HCT116 (cell line): ENCODE data around the gene IRGC. TPM values are rescaled to one million over a fixed set of nuclear protein-coding genes. Genes with fewer than 3 reads are reported as not detected.

Experiments
- ATAC-seq: fragments of 200-7000 bp; cut with Tn5 transposase; 2 replicates; pipeline ENCODE4 v1.9.1; 2020; ENCODE audit warnings: mild to moderate bottlenecking, moderate library complexity
- BruUV-seq: library from RNA; stranded (reverse); fragments of 400-500 nt; replicated peaks from 2 replicates; lab custom pipeline; 2021; lab: Mats Ljungman, UMichigan
- CTCF ChIA-PET: fragments of 300-600 bp; sonication (Branson Sonifier 250); formaldehyde crosslinking; loops from one replicate; lab custom pipeline; 2021; ENCODE audit warnings: antibody characterized with exemption; lab: Charles Lee
- POLR2A ChIA-PET: fragments of 300-600, 350-600 bp; sonication (Branson Sonifier 250); formaldehyde crosslinking; loops from one replicate; lab custom pipeline; 2021; ENCODE audit warnings: antibody characterized with exemption; lab: Charles Lee
- RAD21 ChIA-PET, 2 experiments: fragments of 300-600 bp; sonication (Branson Sonifier 250); formaldehyde crosslinking; loops; one replicate each; lab custom pipeline; 2023; ENCODE audit warnings: low total read pairs in 2 of 2; ENCODE audit not compliant: uncharacterized antibody in 2 of 2, unreplicated experiment in 2 of 2, low non-redundant PET in 1 of 2; lab: Charles Lee
- DNase-seq: peaks from one replicate; pipeline ENCODE4 v3.0.0-alpha.2; 2010; ENCODE audit warnings: low read depth, low spot score
- H2AFZ ChIP-seq: fragments of 200-600 bp; shearing (Covaris generic), sonication (generic); 2 replicates; pipeline ENCODE4 v1.6.1; 2017; ENCODE audit warnings: low read depth, mixed run types, mixed read lengths, antibody characterized with exemption, low read length; ENCODE audit not compliant: poor library complexity, severe bottlenecking
- H3K27ac ChIP-seq: 2 replicates; pipeline ENCODE4 v1.5.1; 2012; ENCODE audit warnings: low read depth, low read length
- H3K27me3 ChIP-seq: fragments of 200-600 bp; sonication (generic); 2 replicates; pipeline ENCODE4 v1.6.1; 2016; ENCODE audit warnings: mixed run types, low read length, mixed read lengths; ENCODE audit not compliant: insufficient read depth
- H3K36me3 ChIP-seq, 2 experiments: fragments of 200-500 bp in 1 of 2; fragments of 200-600 bp in 1 of 2; sonication (Bioruptor generic) in 1 of 2; sonication (generic) in 1 of 2; 2 replicates each; pipeline versions ENCODE4 v1.5.1 to v1.6.1; 2014 to 2016; ENCODE audit warnings: low read length in 2 of 2, inconsistent platforms in 1 of 2, mixed read lengths in 1 of 2, mixed run types in 1 of 2; ENCODE audit not compliant: insufficient read depth in 2 of 2, control insufficient read depth in 1 of 2
- H3K4me1 ChIP-seq, 2 experiments: fragments of 200-600 bp in 1 of 2; sonication (generic) in 1 of 2; 2 replicates each; pipeline versions ENCODE4 v1.5.1 to v1.6.1; 2012 to 2017; ENCODE audit warnings: low read length in 2 of 2, inconsistent platforms in 1 of 2, mild to moderate bottlenecking in 1 of 2, mixed read lengths in 1 of 2, mixed run types in 1 of 2, moderate library complexity in 1 of 2; ENCODE audit not compliant: insufficient read depth in 2 of 2, control insufficient read depth in 1 of 2
- H3K4me2 ChIP-seq: fragments of 200-600 bp; sonication (generic); 2 replicates; pipeline ENCODE4 v1.6.1; 2017; ENCODE audit warnings: mixed run types, low read length, mixed read lengths
- H3K4me3 ChIP-seq, 2 experiments: fragments of 200-600 bp in 1 of 2; sonication (generic) in 1 of 2; replicated peaks in 1 of 2; 2 replicates each; pipeline ENCODE4 v1.5.1; 2011 to 2016; ENCODE audit warnings: low read length in 2 of 2, control low read depth in 1 of 2, low read depth in 1 of 2, mild to moderate bottlenecking in 1 of 2, mixed read lengths in 1 of 2, mixed run types in 1 of 2
- H3K79me2 ChIP-seq: fragments of 200-600 bp; sonication (generic); 2 replicates; pipeline ENCODE4 v1.6.1; 2017; ENCODE audit warnings: mild to moderate bottlenecking, mixed run types, low read length, moderate library complexity, mixed read lengths; ENCODE audit not compliant: insufficient read depth
- H3K9ac ChIP-seq: fragments of 200-600 bp; sonication (generic); 2 replicates; pipeline ENCODE4 v1.6.1; 2016; ENCODE audit warnings: low read length, mixed read lengths
- H3K9me2 ChIP-seq: fragments of 200-600 bp; sonication (generic), shearing (Covaris generic); 2 replicates; pipeline ENCODE4 v1.6.1; 2017; ENCODE audit warnings: mixed run types, mild to moderate bottlenecking, moderate library complexity; ENCODE audit not compliant: insufficient read depth
- H3K9me3 ChIP-seq, 2 experiments: fragments of 200-500 bp in 1 of 2; fragments of 200-600 bp in 1 of 2; sonication (Bioruptor generic) in 1 of 2; sonication (generic) in 1 of 2; 2 replicates each; pipeline ENCODE4 v1.6.1; 2014 to 2017; ENCODE audit warnings: low read length in 2 of 2, mixed read lengths in 2 of 2, inconsistent platforms in 1 of 2, low read depth in 1 of 2, mild to moderate bottlenecking in 1 of 2, mixed run types in 1 of 2, moderate library complexity in 1 of 2; ENCODE audit not compliant: control insufficient read depth in 1 of 2, insufficient read depth in 1 of 2
- H4K20me1 ChIP-seq: fragments of 200-600 bp; sonication (generic), shearing (Covaris generic); 2 replicates; pipeline ENCODE4 v1.6.1; 2017; ENCODE audit warnings: mixed run types, mild to moderate bottlenecking, moderate library complexity; ENCODE audit not compliant: insufficient read depth
- ATF3 ChIP-seq: IDR thresholded peaks from 2 replicates; pipeline ENCODE4 v1.6.1; 2012
- CEBPB ChIP-seq: IDR thresholded peaks from 2 replicates; pipeline ENCODE4 v1.6.1; 2012; ENCODE audit warnings: low read depth
- EGR1 ChIP-seq: IDR thresholded peaks from 2 replicates; pipeline ENCODE4 v1.6.1; 2012; ENCODE audit warnings: low read depth
- ELF1 ChIP-seq: IDR thresholded peaks from 2 replicates; pipeline ENCODE4 v1.6.1; 2012; ENCODE audit warnings: low read depth, borderline replicate concordance
- EZH2phosphoT487 ChIP-seq: fragments of 200-600 bp; IDR thresholded peaks from 2 replicates; pipeline ENCODE4 v1.6.1; 2018; ENCODE audit warnings: antibody characterized with exemption, borderline replicate concordance
- FOSL1 ChIP-seq: IDR thresholded peaks from 2 replicates; pipeline ENCODE4 v1.6.1; 2012; ENCODE audit warnings: low read depth
- JUND ChIP-seq: IDR thresholded peaks from 2 replicates; pipeline ENCODE4 v1.6.1; 2012
- POLR2A ChIP-seq: IDR thresholded peaks from 2 replicates; pipeline ENCODE4 v1.7.0; 2011; ENCODE audit warnings: borderline replicate concordance; ENCODE audit not compliant: insufficient read depth, insufficient read length; ENCODE audit errors: extremely low read depth
- POLR2AphosphoS5 ChIP-seq: IDR thresholded peaks from 2 replicates; pipeline ENCODE4 v1.6.1; 2011; ENCODE audit warnings: mild to moderate bottlenecking, low read depth, low read length, moderate library complexity
- REST ChIP-seq: IDR thresholded peaks from 2 replicates; pipeline ENCODE4 v1.6.1; 2012; ENCODE audit warnings: low read depth
- SP1 ChIP-seq: IDR thresholded peaks from 2 replicates; pipeline ENCODE4 v1.6.1; 2012; ENCODE audit warnings: low read depth
- SRF ChIP-seq: IDR thresholded peaks from 2 replicates; pipeline ENCODE4 v1.6.1; 2012; ENCODE audit warnings: low read depth
- TCF7L2 ChIP-seq: IDR thresholded peaks from 2 replicates; pipeline ENCODE4 v1.7.0; 2011; ENCODE audit warnings: borderline replicate concordance, inconsistent platforms; ENCODE audit not compliant: insufficient read depth, insufficient read length; ENCODE audit errors: extremely low read depth
- ZFX ChIP-seq: fragments of 450-650 bp; IDR thresholded peaks from 2 replicates; pipeline ENCODE4 v1.6.1; 2017
- ZNF274 ChIP-seq: fragments of 200-500 bp; sonication (Bioruptor generic); IDR thresholded peaks from 2 replicates; pipeline ENCODE4 v1.6.1; 2014; ENCODE audit warnings: mild to moderate bottlenecking, low read depth, low read length, inconsistent platforms
- intact Hi-C: fragments of 100-400 bp; cut with micrococcal nuclease; formaldehyde crosslinking; loops from 2 replicates; pipeline ENCODE4 v1.10.0; 2022
- total RNA-seq: library from RNA; stranded (reverse); gene quantifications from one replicate; pipeline ENCODE4 v1.2.1, GENCODE V29; 2021; ENCODE audit not compliant: unreplicated experiment

Gene IRGC
- total RNA-seq, 1 experiment from 2014 or later = not detected

- Histone ChIP-seq H3K4me1 (peaks cover 16 to 24% of the 10 kb centered on the region in 2 experiments), H3K36me3 (no peaks in the 10 kb centered on the region), H3K79me2 (no peaks in the 10 kb centered on the region), H3K9me2 (no peaks in the 10 kb centered on the region), H2AFZ (no peak overlapping the region), H3K4me3 (no peak overlapping the region), H3K9me3 (no peaks in the 10 kb centered on the region), H3K4me2 (no peak overlapping the region), H3K27me3 (no peaks in the 10 kb centered on the region), H3K27ac (no peak overlapping the region), H3K9ac (no peak overlapping the region), H4K20me1 (no peaks in the 10 kb centered on the region)
- no peak for TF ChIP-seq EGR1
- no peak for TF ChIP-seq ZFX
- no peak for TF ChIP-seq CEBPB
- intact Hi-C loops = no loop called here
- CTCF ChIA-PET = no interaction called here
- no peak for DNase-seq
- RAD21 ChIA-PET = no interaction called here
- no TSS peak for BruUV-seq
- POLR2A ChIA-PET = interaction anchor here (0.6 kb wide), 1 partner anchor 21 kb away, joined by 3 read pairs; no protein-coding TSS in a partner anchor
- no peak for ATAC-seq
These were observed 32.0 kb upstream of the IRGC start for GRCh38 chr19:43683905-43684304.

GRCh38 chr19:43684326-43684725 is 31.6 kb upstream of the IRGC start:
- ChIA-PET POLR2A (no interaction called here), CTCF (interaction anchor here (1.2 kb wide), 1 partner anchor 16 kb away, joined by 4 read pairs; no protein-coding TSS in a partner anchor), RAD21 (no interaction called here)
- TF ChIP-seq EGR1 (no peak), POLR2AphosphoS5 (no peak), SP1 (no peak), REST (no peak), ZNF274 (no peak), EZH2phosphoT487 (no peak), TCF7L2 (no peak), POLR2A (no peak), ATF3 (no peak), JUND (no peak), FOSL1 (no peak), SRF (no peak), ELF1 (no peak)
- no peak for ATAC-seq
- H3K4me3 ChIP-seq = no peak overlapping the region
- no peak overlapping the region for H3K4me2 ChIP-seq
- H3K79me2 ChIP-seq = no peaks in the 10 kb centered on the region
- no peak overlapping the region for H2AFZ ChIP-seq
- no peak overlapping the region for H3K9ac ChIP-seq
- no peaks in the 10 kb centered on the region for H3K36me3 ChIP-seq
- no peaks in the 10 kb centered on the region for H3K9me3 ChIP-seq
- H3K27me3 ChIP-seq = no peaks in the 10 kb centered on the region
- DNase-seq = no peak
- H4K20me1 ChIP-seq = no peaks in the 10 kb centered on the region
- intact Hi-C loops = no loop called here
- H3K27ac ChIP-seq = no peak overlapping the region
- no TSS peak for BruUV-seq
- no peaks in the 10 kb centered on the region for H3K9me2 ChIP-seq
- peaks cover 16 to 22% of the 10 kb centered on the region in 2 experiments for H3K4me1 ChIP-seq
